ENCODE measurements around the gene LZTS3.
A peak's percentile ranks its signal among the peaks of the same experiment; 100 is the strongest.

Gene LZTS3

GRCh38 chr20:3209257-3209945 is 36.1 kb upstream of the LZTS3 start, which contains the start of gene ITPA:
TSS of gene ITPA (plus strand) at chr20:3209498. CDS start at chr20:3209552, 54 bp downstream.
- H3K27ac ChIP-seq: peak within 1 kb of the TSS; percentile 89
- no peak for TF ChIP-seq CTCF (conservative IDR thresholded peaks at IDR 0.05)

GRCh38 chr20:3208786-3209256 is 35.5 kb upstream of the LZTS3 start:
- TF ChIP-seq CTCF (conservative IDR thresholded peaks at IDR 0.05): no peak
- peak overlapping the region; percentile 89 for H3K27ac ChIP-seq

- TF ChIP-seq CTCF (conservative IDR thresholded peaks at IDR 0.05): no peak
- H3K27ac ChIP-seq: peak within 1 kb of the TSS; percentile 95
These were observed 30.9 kb upstream of the LZTS3 start, which contains the start of gene DDRGK1 for GRCh38 chr20:3204124-3204794. TSS of gene DDRGK1 (minus strand) at chr20:3204682. CDS start at chr20:3204627, 55 bp downstream.

- H3K27ac ChIP-seq: peak overlapping the region; percentile 95
- no peak for TF ChIP-seq CTCF (conservative IDR thresholded peaks at IDR 0.05)
These were observed 30.2 kb upstream of the LZTS3 start for GRCh38 chr20:3203315-3204123.

- TF ChIP-seq CTCF (conservative IDR thresholded peaks at IDR 0.05): no peak
- peak overlapping the region; percentile 95 for H3K27ac ChIP-seq
These were observed 29.6 kb upstream of the LZTS3 start for GRCh38 chr20:3202965-3203314.

GRCh38 chr20:3199976-3200755 is 26.8 kb upstream of the LZTS3 start:
- no peak overlapping the region for H3K27ac ChIP-seq
- TF ChIP-seq CTCF (conservative IDR thresholded peaks at IDR 0.05): no peak

Measured in VCaP (cell line).